Loucy (cell line): Measurements from ENCODE around the gene RAB8A.
A peak's percentile ranks its signal among the peaks of the same experiment; 100 is the strongest.

Experiments used
- EZH2phosphoT487 ChIP-seq: fragments of 200-600 bp; IDR thresholded peaks from 2 replicates; pipeline ENCODE4 v1.6.1; 2018; ENCODE audit warnings: antibody characterized with exemption, mild to moderate bottlenecking, moderate library complexity, borderline replicate concordance
- TF ChIP-seq, protein P1 (sequence below): fragments of 200-600 bp; sonication (generic); conservative IDR thresholded peaks from 2 replicates; pipeline ENCODE4 v1.5.1; 2014; ENCODE audit warnings: mild to moderate bottlenecking, antibody characterized with exemption, low read length

DNA sequence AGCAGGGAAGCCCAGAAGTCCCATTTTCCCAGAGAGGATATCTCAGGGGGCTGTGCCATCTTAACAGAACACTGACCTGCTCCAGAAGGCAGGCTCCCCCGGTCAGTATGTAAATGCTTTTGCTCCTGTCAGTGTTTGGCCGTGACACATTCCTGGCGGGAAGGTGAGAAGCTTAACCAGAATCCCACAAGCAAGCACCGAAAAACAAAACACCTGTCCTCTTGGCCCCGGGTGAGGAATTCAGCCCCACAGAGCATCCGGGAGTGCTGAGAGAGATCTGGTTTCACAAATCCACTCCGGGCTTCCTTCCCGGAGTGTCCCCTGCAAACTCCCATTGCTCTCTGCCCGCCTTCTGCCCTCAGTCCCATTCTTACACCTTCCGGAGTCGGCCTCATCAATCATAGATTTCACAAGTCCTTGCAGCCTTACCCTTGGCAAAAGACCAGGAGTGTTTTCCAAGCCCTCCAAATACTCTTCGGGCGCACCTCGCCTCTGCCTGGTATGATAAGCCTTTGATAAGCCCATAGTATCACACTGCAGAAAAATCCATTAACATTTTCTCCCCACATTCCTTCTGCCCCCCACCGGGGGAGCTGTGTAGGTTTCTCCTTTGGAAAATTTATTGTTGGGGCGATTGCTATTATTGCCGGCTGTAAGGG, 23.2 kb upstream of the RAB8A start:
- TF ChIP-seq, protein P1, sequence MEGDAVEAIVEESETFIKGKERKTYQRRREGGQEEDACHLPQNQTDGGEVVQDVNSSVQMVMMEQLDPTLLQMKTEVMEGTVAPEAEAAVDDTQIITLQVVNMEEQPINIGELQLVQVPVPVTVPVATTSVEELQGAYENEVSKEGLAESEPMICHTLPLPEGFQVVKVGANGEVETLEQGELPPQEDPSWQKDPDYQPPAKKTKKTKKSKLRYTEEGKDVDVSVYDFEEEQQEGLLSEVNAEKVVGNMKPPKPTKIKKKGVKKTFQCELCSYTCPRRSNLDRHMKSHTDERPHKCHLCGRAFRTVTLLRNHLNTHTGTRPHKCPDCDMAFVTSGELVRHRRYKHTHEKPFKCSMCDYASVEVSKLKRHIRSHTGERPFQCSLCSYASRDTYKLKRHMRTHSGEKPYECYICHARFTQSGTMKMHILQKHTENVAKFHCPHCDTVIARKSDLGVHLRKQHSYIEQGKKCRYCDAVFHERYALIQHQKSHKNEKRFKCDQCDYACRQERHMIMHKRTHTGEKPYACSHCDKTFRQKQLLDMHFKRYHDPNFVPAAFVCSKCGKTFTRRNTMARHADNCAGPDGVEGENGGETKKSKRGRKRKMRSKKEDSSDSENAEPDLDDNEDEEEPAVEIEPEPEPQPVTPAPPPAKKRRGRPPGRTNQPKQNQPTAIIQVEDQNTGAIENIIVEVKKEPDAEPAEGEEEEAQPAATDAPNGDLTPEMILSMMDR = peak; percentile 47
- no peak for TF ChIP-seq EZH2phosphoT487
